Measurements from ENCODE around the gene SLC16A12.
"Not testable (repeated sequence)": the region's sequence is repeated elsewhere in the genome, so short reads cannot be mapped to it uniquely, and the experiment has no call there.

The SLC16A12 gene

DNA sequence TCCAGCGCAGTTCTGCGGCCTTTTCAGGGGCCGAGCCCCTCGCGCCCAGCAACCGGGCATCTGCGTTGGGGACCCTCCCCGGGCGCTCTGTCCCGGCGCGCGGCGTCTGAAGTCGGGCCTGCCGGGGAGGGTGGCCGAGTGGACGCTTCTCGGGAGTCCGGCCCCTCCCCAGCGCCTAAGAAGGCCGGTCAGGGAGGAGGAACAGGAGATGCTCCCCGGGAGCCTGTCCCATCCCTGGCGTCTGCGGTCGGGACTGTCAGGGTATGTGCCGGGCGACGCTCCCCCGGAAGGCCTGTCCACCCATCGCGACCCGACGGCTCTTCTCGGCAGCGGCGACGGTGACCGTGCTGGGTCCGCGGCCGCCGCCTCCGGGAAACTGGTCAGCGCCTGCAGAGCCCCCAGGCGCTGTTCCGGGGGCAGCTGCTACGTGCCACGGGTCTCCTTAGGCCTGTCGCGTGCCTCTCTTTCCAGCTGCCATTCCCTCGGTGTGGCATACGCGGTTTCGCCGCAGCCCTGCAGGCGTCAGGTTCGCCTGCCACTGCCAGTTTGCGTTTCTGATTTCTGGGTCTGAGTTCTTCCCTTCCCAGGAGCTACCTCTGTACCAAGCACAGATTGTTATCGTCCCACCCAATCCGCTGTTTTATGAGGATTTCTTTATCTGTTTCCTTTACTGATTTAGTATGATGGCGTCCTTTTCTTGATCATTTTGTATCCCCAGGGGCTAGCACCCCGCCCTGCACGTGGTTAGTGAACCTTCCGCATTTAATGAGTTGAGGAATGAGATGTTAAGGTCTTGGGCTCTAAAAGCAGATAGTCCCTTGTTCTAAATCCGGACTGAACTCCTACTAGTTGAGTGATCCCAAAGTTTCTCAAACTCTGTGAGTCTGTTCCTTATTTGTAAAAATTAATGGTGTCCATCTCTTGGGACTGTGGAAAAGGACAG lies 120.2 kb downstream of the SLC16A12 start:
- no peaks in the 10 kb centered on the region for H3F3A ChIP-seq (ENCODE audit: insufficient read depth, low read length)
- no peaks in the 10 kb centered on the region for H3K9me3 ChIP-seq (ENCODE audit: low read length)
- no peaks in the 10 kb centered on the region for H3K9me2 ChIP-seq (ENCODE audit: low read depth, low read length)
- peak overlapping the region; percentile 84 for H3K4me2 ChIP-seq (ENCODE audit: low read length)
- no peak for TF ChIP-seq EZH2 (IDR thresholded peaks at IDR 0.05; ENCODE audit: borderline replicate concordance, low read length)
- TF ChIP-seq, protein P1, sequence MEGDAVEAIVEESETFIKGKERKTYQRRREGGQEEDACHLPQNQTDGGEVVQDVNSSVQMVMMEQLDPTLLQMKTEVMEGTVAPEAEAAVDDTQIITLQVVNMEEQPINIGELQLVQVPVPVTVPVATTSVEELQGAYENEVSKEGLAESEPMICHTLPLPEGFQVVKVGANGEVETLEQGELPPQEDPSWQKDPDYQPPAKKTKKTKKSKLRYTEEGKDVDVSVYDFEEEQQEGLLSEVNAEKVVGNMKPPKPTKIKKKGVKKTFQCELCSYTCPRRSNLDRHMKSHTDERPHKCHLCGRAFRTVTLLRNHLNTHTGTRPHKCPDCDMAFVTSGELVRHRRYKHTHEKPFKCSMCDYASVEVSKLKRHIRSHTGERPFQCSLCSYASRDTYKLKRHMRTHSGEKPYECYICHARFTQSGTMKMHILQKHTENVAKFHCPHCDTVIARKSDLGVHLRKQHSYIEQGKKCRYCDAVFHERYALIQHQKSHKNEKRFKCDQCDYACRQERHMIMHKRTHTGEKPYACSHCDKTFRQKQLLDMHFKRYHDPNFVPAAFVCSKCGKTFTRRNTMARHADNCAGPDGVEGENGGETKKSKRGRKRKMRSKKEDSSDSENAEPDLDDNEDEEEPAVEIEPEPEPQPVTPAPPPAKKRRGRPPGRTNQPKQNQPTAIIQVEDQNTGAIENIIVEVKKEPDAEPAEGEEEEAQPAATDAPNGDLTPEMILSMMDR (IDR thresholded peaks at IDR 0.05; ENCODE audit: low read length): no peak
- peak overlapping the region; percentile 64 for H3K4me3 ChIP-seq (ENCODE audit: low read depth, low read length, poor library complexity, severe bottlenecking)
- H4K20me1 ChIP-seq (ENCODE audit: insufficient read depth, low read length): no peaks in the 10 kb centered on the region
- H2AFZ ChIP-seq (ENCODE audit: low read length): no peak overlapping the region
- peak overlapping the region; percentile 64 for H3K9ac ChIP-seq (ENCODE audit: low read length)
- peaks cover 5% of the 10 kb centered on the region for H3K4me1 ChIP-seq (ENCODE audit: insufficient read depth, low read length, severe bottlenecking)
- H3K36me3 ChIP-seq (ENCODE audit: insufficient read depth, low read length): no peaks in the 10 kb centered on the region
- H3K79me2 ChIP-seq (ENCODE audit: insufficient read depth, low read length): no peaks in the 10 kb centered on the region
- H3K27me3 ChIP-seq (ENCODE audit: insufficient read depth, low read length): no peaks in the 10 kb centered on the region
- H3K27ac ChIP-seq (ENCODE audit: low read depth, low read length, poor library complexity, severe bottlenecking): no peak overlapping the region

DNA sequence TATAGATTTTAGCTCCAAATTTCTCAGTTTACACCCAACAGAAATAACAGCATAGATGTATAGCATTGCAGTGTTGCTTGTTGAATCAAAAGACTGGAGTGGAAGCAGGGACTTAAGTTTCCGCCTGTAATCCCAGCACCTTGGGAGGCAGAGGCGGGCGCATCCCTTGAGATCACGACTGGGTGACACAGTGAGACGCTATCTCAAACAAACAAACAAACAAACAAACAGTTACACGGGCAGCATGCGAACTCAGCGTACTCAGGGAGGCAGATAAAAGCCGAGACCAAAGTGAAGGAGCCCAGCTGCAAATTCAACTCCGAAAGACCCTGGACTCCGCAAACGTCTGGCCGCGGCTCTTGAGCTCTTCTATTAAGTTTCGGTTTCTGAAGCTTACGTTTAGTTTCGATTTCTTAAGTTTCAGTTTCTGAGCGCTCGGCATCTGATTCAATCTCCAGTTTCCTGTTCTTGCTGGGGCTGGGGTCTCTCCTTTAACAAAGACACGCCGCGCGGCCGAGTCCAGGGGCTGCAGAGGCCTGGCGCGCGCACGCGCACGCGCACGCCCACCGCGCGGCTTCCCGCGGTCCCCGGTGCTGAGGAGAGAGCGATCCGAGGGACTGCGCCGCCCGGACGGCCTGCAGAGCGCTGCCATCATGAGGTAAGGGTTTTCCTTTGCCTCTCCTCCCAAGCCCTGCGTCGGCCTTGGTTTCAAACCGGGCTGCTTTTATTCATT lies 121.1 kb downstream of the SLC16A12 start, which contains the start of gene IFIT5:
IFIT5 (plus strand) TSS at position 423 of the 733 bp plus-strand sequence; CDS start at position 654, 231 bp downstream.
- H3K9me3 ChIP-seq (ENCODE audit: low read length): no peaks in the 10 kb centered on the region
- H3K4me1 ChIP-seq (ENCODE audit: insufficient read depth, low read length, severe bottlenecking): peaks cover 5% of the 10 kb centered on the region
- TF ChIP-seq, protein P1 (IDR thresholded peaks at IDR 0.05; ENCODE audit: low read length): no peak
- TF ChIP-seq EZH2 (IDR thresholded peaks at IDR 0.05; ENCODE audit: borderline replicate concordance, low read length): no peak
- 0 out of 2 replicates have a peak within 1 kb of the TSS, but pooled peaks have one; percentile 79 for H2AFZ ChIP-seq (ENCODE audit: low read length)
- no peaks in the 10 kb centered on the region for H3K79me2 ChIP-seq (ENCODE audit: insufficient read depth, low read length)
- H3K4me3 ChIP-seq (ENCODE audit: low read depth, low read length, poor library complexity, severe bottlenecking): peak within 1 kb of the TSS; percentile 64
- peak within 1 kb of the TSS; percentile 64 for H3K9ac ChIP-seq (ENCODE audit: low read length)
- H3K27ac ChIP-seq (ENCODE audit: low read depth, low read length, poor library complexity, severe bottlenecking): no peak within 1 kb of the TSS
- H3K27me3 ChIP-seq (ENCODE audit: insufficient read depth, low read length): no peaks in the 10 kb centered on the region
- no peaks in the 10 kb centered on the region for H3K36me3 ChIP-seq (ENCODE audit: insufficient read depth, low read length)
- no peaks in the 10 kb centered on the region for H4K20me1 ChIP-seq (ENCODE audit: insufficient read depth, low read length)
- H3K4me2 ChIP-seq (ENCODE audit: low read length): peak within 1 kb of the TSS; percentile 84
- no peaks in the 10 kb centered on the region for H3F3A ChIP-seq (ENCODE audit: insufficient read depth, low read length)
- no peaks in the 10 kb centered on the region for H3K9me2 ChIP-seq (ENCODE audit: low read depth, low read length)

DNA sequence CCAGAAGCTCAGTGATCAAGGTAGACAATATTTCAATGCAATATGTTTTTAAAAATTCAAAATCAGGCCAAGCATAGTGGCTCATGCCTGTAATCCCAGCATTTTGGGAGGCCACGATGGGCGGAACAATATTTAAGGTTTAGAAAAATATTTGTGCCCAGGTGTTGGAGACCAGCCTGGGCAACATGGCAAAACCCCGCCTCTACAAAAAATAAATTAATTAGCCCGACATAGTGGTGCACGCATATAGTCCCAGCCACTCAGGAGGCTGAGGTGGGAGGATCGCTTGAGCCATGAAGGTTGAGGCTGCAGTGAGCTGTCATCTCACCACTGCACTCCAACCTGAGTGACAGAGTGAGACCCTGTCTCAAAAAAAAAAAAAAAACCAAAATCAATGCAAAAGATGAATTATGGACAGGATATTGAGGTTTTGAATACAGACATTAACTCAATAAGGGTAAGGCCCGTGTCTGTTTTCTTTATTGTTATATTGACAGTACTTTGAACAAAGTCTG lies 121.9 kb downstream of the SLC16A12 start:
- Histone ChIP-seq H3K27ac (ENCODE audit: low read depth, low read length, poor library complexity, severe bottlenecking) (no peak overlapping the region), H3F3A (ENCODE audit: insufficient read depth, low read length) (no peaks in the 10 kb centered on the region), H3K4me1 (ENCODE audit: insufficient read depth, low read length, severe bottlenecking) (peaks cover 5% of the 10 kb centered on the region), H3K79me2 (ENCODE audit: insufficient read depth, low read length) (no peaks in the 10 kb centered on the region), H3K9me3 (ENCODE audit: low read length) (no peaks in the 10 kb centered on the region), H4K20me1 (ENCODE audit: insufficient read depth, low read length) (no peaks in the 10 kb centered on the region), H3K9me2 (ENCODE audit: low read depth, low read length) (no peaks in the 10 kb centered on the region), H3K36me3 (ENCODE audit: insufficient read depth, low read length) (no peaks in the 10 kb centered on the region), H3K4me2 (ENCODE audit: low read length) (peak overlapping the region; percentile 84), H2AFZ (ENCODE audit: low read length) (no peak overlapping the region), H3K9ac (ENCODE audit: low read length) (no peak overlapping the region), H3K27me3 (ENCODE audit: insufficient read depth, low read length) (no peaks in the 10 kb centered on the region), H3K4me3 (ENCODE audit: low read depth, low read length, poor library complexity, severe bottlenecking) (peak overlapping the region; percentile 64)
- TF ChIP-seq, protein P1 (IDR thresholded peaks at IDR 0.05; ENCODE audit: low read length): no peak
- no peak for TF ChIP-seq EZH2 (IDR thresholded peaks at IDR 0.05; ENCODE audit: borderline replicate concordance, low read length)

GRCh38 chr10:89412276-89412675 lies 123.1 kb downstream of the SLC16A12 start:
- not testable (repeated sequence) for H3K4me3 ChIP-seq (ENCODE audit: low read depth, low read length, poor library complexity, severe bottlenecking); H3K9ac ChIP-seq (ENCODE audit: low read length); H3K79me2 ChIP-seq (ENCODE audit: insufficient read depth, low read length); H3K4me2 ChIP-seq (ENCODE audit: low read length); H3K36me3 ChIP-seq (ENCODE audit: insufficient read depth, low read length); H2AFZ ChIP-seq (ENCODE audit: low read length); H3K9me3 ChIP-seq (ENCODE audit: low read length); H4K20me1 ChIP-seq (ENCODE audit: insufficient read depth, low read length); H3K9me2 ChIP-seq (ENCODE audit: low read depth, low read length); H3K27ac ChIP-seq (ENCODE audit: low read depth, low read length, poor library complexity, severe bottlenecking); H3K4me1 ChIP-seq (ENCODE audit: insufficient read depth, low read length, severe bottlenecking); H3K27me3 ChIP-seq (ENCODE audit: insufficient read depth, low read length); H3F3A ChIP-seq (ENCODE audit: insufficient read depth, low read length)

GRCh38 chr10:89411135-89411534 lies 124.3 kb downstream of the SLC16A12 start:
- not testable (repeated sequence) for H3K27me3 ChIP-seq (ENCODE audit: insufficient read depth, low read length); H2AFZ ChIP-seq (ENCODE audit: low read length); H3K9ac ChIP-seq (ENCODE audit: low read length); H3K4me2 ChIP-seq (ENCODE audit: low read length); H4K20me1 ChIP-seq (ENCODE audit: insufficient read depth, low read length); H3K27ac ChIP-seq (ENCODE audit: low read depth, low read length, poor library complexity, severe bottlenecking); H3F3A ChIP-seq (ENCODE audit: insufficient read depth, low read length); H3K36me3 ChIP-seq (ENCODE audit: insufficient read depth, low read length); H3K4me3 ChIP-seq (ENCODE audit: low read depth, low read length, poor library complexity, severe bottlenecking); H3K9me2 ChIP-seq (ENCODE audit: low read depth, low read length); H3K4me1 ChIP-seq (ENCODE audit: insufficient read depth, low read length, severe bottlenecking); H3K9me3 ChIP-seq (ENCODE audit: low read length); H3K79me2 ChIP-seq (ENCODE audit: insufficient read depth, low read length)

Measured in OCI-LY1 (cell line).